Neutrophil (primary cell): ENCODE data around the gene TSPAN4.

ENCODE experiments used
- H3K27ac ChIP-seq: fragments of 200-600 bp; sonication (generic); 2 replicates; pipeline ENCODE4 v1.5.1; 2016; ENCODE audit warnings: mild to moderate bottlenecking, moderate library complexity
- H3K27me3 ChIP-seq: fragments of 200-600 bp; sonication (generic); 2 replicates; pipeline ENCODE4 v1.6.0; 2016; ENCODE audit warnings: mild to moderate bottlenecking
- H3K36me3 ChIP-seq: fragments of 200-600 bp; sonication (generic); 2 replicates; pipeline ENCODE4 v1.5.1; 2017
- H3K4me1 ChIP-seq, 2 experiments: fragments of 200-600 bp in 1 of 2; sonication (generic) in 1 of 2; 1 replicate in 1 of 2; 2 replicates in 1 of 2; pipeline versions ENCODE4 v1.5.1 to v1.6.1; 2013 to 2016; ENCODE audit warnings: low read depth in 1 of 2, low read length in 1 of 2, mild to moderate bottlenecking in 1 of 2, moderate library complexity in 1 of 2; ENCODE audit not compliant: control insufficient read depth in 1 of 2, insufficient read depth in 1 of 2
- H3K4me3 ChIP-seq, 2 experiments: fragments of 200-600 bp in 1 of 2; sonication (generic) in 1 of 2; 1 replicate in 1 of 2; 2 replicates in 1 of 2; pipeline ENCODE4 v1.5.1; 2013 to 2016; ENCODE audit warnings: low read depth in 1 of 2, low read length in 1 of 2, mild to moderate bottlenecking in 1 of 2, moderate library complexity in 1 of 2
- H3K9me3 ChIP-seq: fragments of 200-600 bp; sonication (generic); 2 replicates; pipeline ENCODE4 v1.5.1; 2016
- TF ChIP-seq, protein P1 (sequence below): fragments of 200-600 bp; sonication (generic); IDR thresholded peaks from 2 replicates; pipeline ENCODE4 v1.5.1; 2016; ENCODE audit warnings: antibody characterized with exemption

Gene TSPAN4

DNA sequence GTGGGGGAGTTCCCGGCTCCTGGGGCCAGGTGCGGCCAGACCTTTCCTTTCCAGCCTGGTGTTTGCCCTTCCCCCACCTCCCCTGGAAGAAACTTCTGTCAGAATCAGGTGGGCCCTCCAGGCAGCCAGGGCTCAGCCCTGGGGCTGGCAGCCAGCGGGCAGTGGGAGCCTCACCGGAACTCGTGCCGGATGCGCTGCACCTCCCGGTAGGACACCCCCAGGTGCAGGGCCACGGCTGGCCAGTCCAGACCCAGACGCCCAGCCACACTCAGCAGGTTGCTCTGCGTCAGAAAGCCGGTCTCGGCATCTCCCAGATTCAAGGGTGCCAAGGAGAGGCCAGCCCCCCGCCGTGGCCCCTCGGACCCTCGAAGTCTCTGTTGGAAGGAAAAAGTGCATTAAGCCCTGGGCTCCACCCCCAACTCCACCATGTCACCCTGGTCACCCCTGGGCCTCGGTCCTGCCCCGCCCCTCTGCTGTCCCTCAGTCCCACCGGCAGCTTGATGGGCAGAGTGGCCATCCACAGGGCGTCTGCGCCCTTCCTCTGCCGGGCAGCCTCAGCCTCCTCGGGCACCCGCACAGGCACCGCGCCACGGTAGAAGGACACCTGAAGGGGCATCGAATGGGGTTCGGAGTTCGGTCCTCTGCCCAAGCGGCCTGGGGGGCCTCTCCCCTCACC lies 42.9 kb upstream of the TSPAN4 start:
- no peaks in the 10 kb centered on the region for H3K27me3 ChIP-seq
- H3K9me3 ChIP-seq, result no peaks in the 10 kb centered on the region
- H3K4me3 ChIP-seq, result no peak overlapping the region
- H3K36me3 ChIP-seq, result no peaks in the 10 kb centered on the region
- H3K27ac ChIP-seq, result no peak overlapping the region
- TF ChIP-seq, protein P1, sequence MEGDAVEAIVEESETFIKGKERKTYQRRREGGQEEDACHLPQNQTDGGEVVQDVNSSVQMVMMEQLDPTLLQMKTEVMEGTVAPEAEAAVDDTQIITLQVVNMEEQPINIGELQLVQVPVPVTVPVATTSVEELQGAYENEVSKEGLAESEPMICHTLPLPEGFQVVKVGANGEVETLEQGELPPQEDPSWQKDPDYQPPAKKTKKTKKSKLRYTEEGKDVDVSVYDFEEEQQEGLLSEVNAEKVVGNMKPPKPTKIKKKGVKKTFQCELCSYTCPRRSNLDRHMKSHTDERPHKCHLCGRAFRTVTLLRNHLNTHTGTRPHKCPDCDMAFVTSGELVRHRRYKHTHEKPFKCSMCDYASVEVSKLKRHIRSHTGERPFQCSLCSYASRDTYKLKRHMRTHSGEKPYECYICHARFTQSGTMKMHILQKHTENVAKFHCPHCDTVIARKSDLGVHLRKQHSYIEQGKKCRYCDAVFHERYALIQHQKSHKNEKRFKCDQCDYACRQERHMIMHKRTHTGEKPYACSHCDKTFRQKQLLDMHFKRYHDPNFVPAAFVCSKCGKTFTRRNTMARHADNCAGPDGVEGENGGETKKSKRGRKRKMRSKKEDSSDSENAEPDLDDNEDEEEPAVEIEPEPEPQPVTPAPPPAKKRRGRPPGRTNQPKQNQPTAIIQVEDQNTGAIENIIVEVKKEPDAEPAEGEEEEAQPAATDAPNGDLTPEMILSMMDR, result no peak
- peaks cover 37 to 47% of the 10 kb centered on the region in 2 experiments for H3K4me1 ChIP-seq

- H3K4me3 ChIP-seq, result no peak overlapping the region
- no peaks in the 10 kb centered on the region for H3K36me3 ChIP-seq
- H3K27ac ChIP-seq, result no peak overlapping the region
- peaks cover 39 to 49% of the 10 kb centered on the region in 2 experiments for H3K4me1 ChIP-seq
- no peaks in the 10 kb centered on the region for H3K27me3 ChIP-seq
- TF ChIP-seq, protein P1, result no peak
- H3K9me3 ChIP-seq, result no peaks in the 10 kb centered on the region
Observed at GRCh38 chr11:800473-800872, 42.2 kb upstream of the TSPAN4 start.

GRCh38 chr11:801097-801780 lies 41.4 kb upstream of the TSPAN4 start:
- TF ChIP-seq, protein P1, result no peak
- Histone ChIP-seq H3K9me3 (no peaks in the 10 kb centered on the region), H3K36me3 (no peaks in the 10 kb centered on the region), H3K27me3 (no peaks in the 10 kb centered on the region), H3K27ac (no peak overlapping the region), H3K4me1 (peaks cover 36 to 47% of the 10 kb centered on the region in 2 experiments), H3K4me3 (no peak overlapping the region)

- Histone ChIP-seq H3K9me3 (no peaks in the 10 kb centered on the region), H3K4me1 (peaks cover 27 to 38% of the 10 kb centered on the region in 2 experiments), H3K36me3 (no peaks in the 10 kb centered on the region), H3K27ac (no peak overlapping the region), H3K27me3 (no peaks in the 10 kb centered on the region), H3K4me3 (no peak overlapping the region)
- TF ChIP-seq, protein P1, result no peak
Observed at GRCh38 chr11:802018-802617, 40.5 kb upstream of the TSPAN4 start.

GRCh38 chr11:802693-803466 lies 39.8 kb upstream of the TSPAN4 start:
- Histone ChIP-seq H3K36me3 (no peaks in the 10 kb centered on the region), H3K9me3 (no peaks in the 10 kb centered on the region), H3K27ac (no peak overlapping the region), H3K4me3 (no peak overlapping the region), H3K4me1 (peaks cover 19 to 31% of the 10 kb centered on the region in 2 experiments), H3K27me3 (no peaks in the 10 kb centered on the region)
- TF ChIP-seq, protein P1, result no peak
